ENCODE results near the gene HIVEP2.

- TF ChIP-seq CTCF (IDR thresholded peaks at IDR 0.05), result no peak
- TF ChIP-seq POLR2A (IDR thresholded peaks at IDR 0.05), result no peak
- no peak for TF ChIP-seq EP300 (IDR thresholded peaks at IDR 0.05)
Measured at GRCh38 chr6:142760152-142760551, 184.8 kb downstream of the HIVEP2 start.
